Vagina (tissue), 2 donors: Measurements from ENCODE around the gene CAMLG.

Experiments used
- CTCF ChIP-seq, 3 experiments: fragments of 450-650 bp in 2 of 3; fragments of 200-600 bp in 1 of 3; sonication (generic) in 1 of 3; IDR thresholded peaks; one replicate each; pipeline ENCODE4 v1.5.1; 2017 to 2019; ENCODE audit warnings: antibody characterized with exemption in 3 of 3, mild to moderate bottlenecking in 2 of 3, moderate library complexity in 2 of 3
- POLR2AphosphoS5 ChIP-seq, 2 donors: sonication (generic); formaldehyde crosslinking; IDR thresholded peaks; one replicate each; pipeline ENCODE4 v1.9.0; 2017; ENCODE audit warnings: antibody characterized with exemption in 2 of 2, mild to moderate bottlenecking in 2 of 2, low read depth in 1 of 2; ENCODE audit not compliant: insufficient read depth in 1 of 2

DNA sequence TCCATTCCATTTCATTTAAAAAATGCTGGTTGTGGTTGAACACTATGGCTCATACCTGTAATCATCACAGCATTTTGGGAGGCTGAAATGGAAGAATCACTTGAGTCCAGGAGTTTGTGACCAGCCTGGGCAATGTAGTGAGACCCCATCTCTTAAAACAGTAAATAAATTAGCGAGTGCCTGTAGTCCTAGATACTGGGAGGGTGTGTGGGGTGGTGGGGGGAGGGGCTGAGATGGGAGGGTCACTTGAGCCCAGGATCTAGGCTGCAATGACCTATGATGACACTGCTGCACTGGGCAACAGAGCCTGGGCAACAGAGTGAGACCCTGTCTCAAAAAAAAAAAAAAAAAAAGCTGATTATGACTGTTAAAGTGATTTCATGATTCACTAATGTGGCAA is 49.3 kb downstream of the CAMLG start:
- no peak for TF ChIP-seq CTCF (IDR thresholded peaks at IDR 0.05)
- TF ChIP-seq POLR2AphosphoS5 (IDR thresholded peaks at IDR 0.05; ENCODE audit: insufficient read depth in 1 of 2, low read depth in 1 of 2) = no peak
